ENCODE measurements around the gene LGALS12.

GRCh38 chr11:63552921-63553320 is 47.0 kb downstream of the LGALS12 start:
- TF ChIP-seq CSDC2 (CRISPR knock-in tag; IDR thresholded peaks at IDR 0.05) (no peak), GLIS3 (CRISPR knock-in tag; IDR thresholded peaks at IDR 0.05) (no peak), TOX (CRISPR knock-in tag; IDR thresholded peaks at IDR 0.05; ENCODE audit: borderline replicate concordance) (no peak), ZFP3 (CRISPR knock-in tag; IDR thresholded peaks at IDR 0.05) (no peak), OSR1 (CRISPR knock-in tag; IDR thresholded peaks at IDR 0.05) (no peak), TCF4 (CRISPR knock-in tag; IDR thresholded peaks at IDR 0.05; ENCODE audit: borderline replicate concordance) (no peak), TSHZ2 (CRISPR knock-in tag; IDR thresholded peaks at IDR 0.05) (no peak), PPARA (CRISPR knock-in tag; IDR thresholded peaks at IDR 0.05; ENCODE audit: borderline replicate concordance) (no peak), ESRRG (CRISPR knock-in tag; IDR thresholded peaks at IDR 0.05) (no peak)

Measured in SK-N-SH treated with all-trans-retinoic acid at 6 μM for 48 hours (cell line).